HG03460 (cell line): Measurements from ENCODE around the gene LRP8.

ENCODE experiments used
- ATAC-seq: cut with Tn5 transposase; IDR thresholded peaks from one replicate; pipeline ENCODE4 v1.9.1; 2021; ENCODE audit not compliant: unreplicated experiment

The LRP8 gene

GRCh38 chr1:53328009-53328461 is at the start of gene LRP8:
Gene LRP8 (minus strand): TSS chr1:53328070. CDS start chr1:53327912, 158 bp downstream.
- ATAC-seq, result peak; percentile 34

- no peak for ATAC-seq
Measured at GRCh38 chr1:53377438-53377841, 49.6 kb upstream of the LRP8 start.

- no peak for ATAC-seq
Measured at GRCh38 chr1:53376742-53377437, 49.0 kb upstream of the LRP8 start.

- ATAC-seq, result no peak
Measured at GRCh38 chr1:53376041-53376461, 48.2 kb upstream of the LRP8 start.

GRCh38 chr1:53375440-53375839 is 47.6 kb upstream of the LRP8 start:
- ATAC-seq, result no peak

- no peak for ATAC-seq
Measured at GRCh38 chr1:53373246-53373645, 45.4 kb upstream of the LRP8 start.

- ATAC-seq, result no peak
Measured at GRCh38 chr1:53372501-53372951, 44.7 kb upstream of the LRP8 start.

GRCh38 chr1:53371851-53372250 is 44.0 kb upstream of the LRP8 start:
- no peak for ATAC-seq

- no peak for ATAC-seq
Measured at GRCh38 chr1:53371121-53371666, 43.3 kb upstream of the LRP8 start.

GRCh38 chr1:53370369-53370961 is 42.6 kb upstream of the LRP8 start:
- no peak for ATAC-seq

GRCh38 chr1:53369761-53370160 is 41.9 kb upstream of the LRP8 start:
- ATAC-seq, result no peak

- ATAC-seq, result no peak
Measured at GRCh38 chr1:53369034-53369750, 41.3 kb upstream of the LRP8 start.

- no peak for ATAC-seq
Measured at GRCh38 chr1:53368314-53369033, 40.6 kb upstream of the LRP8 start.

GRCh38 chr1:53367503-53368313 is 39.8 kb upstream of the LRP8 start:
- ATAC-seq, result peak; percentile 92

GRCh38 chr1:53366901-53367502 is 39.1 kb upstream of the LRP8 start:
- ATAC-seq, result no peak

GRCh38 chr1:53365437-53366063 is 37.7 kb upstream of the LRP8 start:
- ATAC-seq, result no peak

GRCh38 chr1:53362851-53363642 is 35.2 kb upstream of the LRP8 start:
- ATAC-seq, result no peak

- no peak for ATAC-seq
Measured at GRCh38 chr1:53362270-53362669, 34.4 kb upstream of the LRP8 start.
